Lower lobe of right lung (tissue), 2 donors: ENCODE results near the gene NRXN3. TPM values are rescaled to one million over a fixed set of nuclear protein-coding genes. Genes with fewer than 3 reads are reported as not detected.

ENCODE experiments used
- ATAC-seq, 2 donors: fragments of 200-7000 bp; cut with Tn5 transposase; one replicate each; pipeline ENCODE4 v1.9.1; 2020 to 2022; ENCODE audit warnings: mild to moderate bottlenecking in 2 of 2, moderate library complexity in 2 of 2
- DNase-seq: peaks from one replicate; pipeline ENCODE4 v3.0.0-alpha.2; 2020
- H3K27ac ChIP-seq: fragments of 200-600 bp; one replicate; pipeline ENCODE4 v1.8.0; 2022
- H3K27me3 ChIP-seq: fragments of 200-600 bp; one replicate; pipeline ENCODE4 v1.8.0; 2022; ENCODE audit warnings: low read depth
- H3K36me3 ChIP-seq: fragments of 200-600 bp; one replicate; pipeline ENCODE4 v1.8.0; 2022; ENCODE audit warnings: mild to moderate bottlenecking
- H3K4me1 ChIP-seq: fragments of 200-600 bp; one replicate; pipeline ENCODE4 v1.8.0; 2022
- H3K4me3 ChIP-seq: fragments of 200-600 bp; one replicate; pipeline ENCODE4 v1.8.0; 2022; ENCODE audit warnings: mild to moderate bottlenecking
- H3K9me3 ChIP-seq: fragments of 200-600 bp; one replicate; pipeline ENCODE4 v1.8.0; 2022
- CTCF ChIP-seq: fragments of 200-600 bp; IDR thresholded peaks from one replicate; pipeline ENCODE4 v1.8.0; 2022; ENCODE audit warnings: antibody characterized with exemption, mild to moderate bottlenecking
- intact Hi-C: fragments of 100-400 bp; cut with DNase I; formaldehyde crosslinking; loops from one replicate; pipeline ENCODE4 v1.11.0; 2022
- total RNA-seq: library from RNA; stranded (reverse); fragmentation: NEBNext Ultra II Directional; extraction: Animal tissue kit (Norgen Biotek cat#: 25700); gene quantifications from one replicate; pipeline ENCODE4 v1.2.1, GENCODE V29; 2021
- donor health status: DM: no; HTN: yes; CAD: no; lungs with severe emphysema.

Gene NRXN3
- total RNA-seq, 1 donor from 2014 or later: 9.0 TPM

- Histone ChIP-seq H3K4me3 (no peak overlapping the region), H3K4me1 (no peaks in the 10 kb centered on the region), H3K27ac (no peak overlapping the region), H3K36me3 (no peaks in the 10 kb centered on the region), H3K27me3 (no peaks in the 10 kb centered on the region), H3K9me3 (no peaks in the 10 kb centered on the region)
- intact Hi-C loops: no loop called here
- DNase-seq (no peak), ATAC-seq (no peak)
- no peak for TF ChIP-seq CTCF
These were observed 1010.5 kb downstream of the NRXN3 start for GRCh38 chr14:79180656-79181055.

GRCh38 chr14:79186523-79186922 is 1016.4 kb downstream of the NRXN3 start:
- ATAC-seq (no peak), DNase-seq (no peak)
- Histone ChIP-seq H3K4me3 (no peak overlapping the region), H3K27ac (no peak overlapping the region), H3K27me3 (no peaks in the 10 kb centered on the region), H3K36me3 (no peaks in the 10 kb centered on the region), H3K9me3 (no peaks in the 10 kb centered on the region), H3K4me1 (no peaks in the 10 kb centered on the region)
- intact Hi-C loops: no loop called here
- TF ChIP-seq CTCF: no peak

- intact Hi-C loops: no loop called here
- H3K27ac ChIP-seq: no peak overlapping the region
- no peaks in the 10 kb centered on the region for H3K4me1 ChIP-seq
- ATAC-seq: no peak
- H3K36me3 ChIP-seq: no peaks in the 10 kb centered on the region
- H3K27me3 ChIP-seq: no peaks in the 10 kb centered on the region
- H3K9me3 ChIP-seq: no peaks in the 10 kb centered on the region
- no peak overlapping the region for H3K4me3 ChIP-seq
- TF ChIP-seq CTCF: no peak
- DNase-seq: no peak
These were observed 1023.7 kb downstream of the NRXN3 start for GRCh38 chr14:79193689-79194477.

GRCh38 chr14:79196216-79196615 is 1026.0 kb downstream of the NRXN3 start:
- no peak for TF ChIP-seq CTCF
- no peak overlapping the region for H3K4me3 ChIP-seq
- H3K36me3 ChIP-seq: no peaks in the 10 kb centered on the region
- ATAC-seq (no peak), DNase-seq (no peak)
- intact Hi-C loops: no loop called here
- no peaks in the 10 kb centered on the region for H3K9me3 ChIP-seq
- no peaks in the 10 kb centered on the region for H3K27me3 ChIP-seq
- H3K4me1 ChIP-seq: no peaks in the 10 kb centered on the region
- no peak overlapping the region for H3K27ac ChIP-seq

- no peak for TF ChIP-seq CTCF
- Histone ChIP-seq H3K4me3 (no peak overlapping the region), H3K27me3 (no peaks in the 10 kb centered on the region), H3K27ac (no peak overlapping the region), H3K36me3 (no peaks in the 10 kb centered on the region), H3K9me3 (no peaks in the 10 kb centered on the region), H3K4me1 (no peaks in the 10 kb centered on the region)
- ATAC-seq: no peak
- no peak for DNase-seq
- intact Hi-C loops: no loop called here
These were observed 1027.3 kb downstream of the NRXN3 start for GRCh38 chr14:79197516-79197915.
